Stomach (tissue), 4 donors: ENCODE data around the gene SH3GLB1.

Source experiments
- EP300 ChIP-seq: sonication (generic); formaldehyde crosslinking; IDR thresholded peaks from one replicate; pipeline ENCODE4 v1.6.1; 2017; ENCODE audit warnings: antibody characterized with exemption
- POLR2A ChIP-seq, 4 donors: fragments of 450-650 bp; IDR thresholded peaks; one replicate each; pipeline ENCODE4 v1.6.1; 2016; ENCODE audit warnings: antibody characterized with exemption in 4 of 4, control low read depth in 2 of 4, mild to moderate bottlenecking in 1 of 4, moderate library complexity in 1 of 4
- POLR2AphosphoS5 ChIP-seq, 3 donors: sonication (generic); formaldehyde crosslinking; IDR thresholded peaks; one replicate each; pipeline ENCODE4 v1.6.1; 2016; ENCODE audit warnings: antibody characterized with exemption in 3 of 3
- TF ChIP-seq, protein P1 (sequence below), 7 experiments: fragments of 450-650 bp in 4 of 7; fragments of 200-600 bp in 3 of 7; sonication (generic) in 3 of 7; IDR thresholded peaks; one replicate each; pipeline ENCODE4 v1.5.1; 2016 to 2019; ENCODE audit warnings: antibody characterized with exemption in 7 of 7, control low read depth in 2 of 7, mild to moderate bottlenecking in 1 of 7

DNA sequence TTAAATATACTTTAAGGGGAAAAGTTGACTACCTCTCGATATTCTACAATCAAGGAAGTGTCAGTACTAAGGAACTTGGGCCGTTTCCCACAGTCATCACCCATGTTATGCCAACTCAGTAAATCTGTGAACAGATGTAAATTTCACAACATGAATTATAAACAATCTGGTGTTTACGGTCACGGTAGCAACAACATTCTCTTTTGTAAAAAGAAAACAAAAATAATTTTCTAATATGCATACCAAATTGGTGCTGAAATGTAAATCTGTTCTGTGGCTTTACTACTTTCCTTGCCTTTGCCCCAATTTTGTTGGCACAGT, 1.2 kb downstream of the SH3GLB1 start:
- TF ChIP-seq, protein P1, sequence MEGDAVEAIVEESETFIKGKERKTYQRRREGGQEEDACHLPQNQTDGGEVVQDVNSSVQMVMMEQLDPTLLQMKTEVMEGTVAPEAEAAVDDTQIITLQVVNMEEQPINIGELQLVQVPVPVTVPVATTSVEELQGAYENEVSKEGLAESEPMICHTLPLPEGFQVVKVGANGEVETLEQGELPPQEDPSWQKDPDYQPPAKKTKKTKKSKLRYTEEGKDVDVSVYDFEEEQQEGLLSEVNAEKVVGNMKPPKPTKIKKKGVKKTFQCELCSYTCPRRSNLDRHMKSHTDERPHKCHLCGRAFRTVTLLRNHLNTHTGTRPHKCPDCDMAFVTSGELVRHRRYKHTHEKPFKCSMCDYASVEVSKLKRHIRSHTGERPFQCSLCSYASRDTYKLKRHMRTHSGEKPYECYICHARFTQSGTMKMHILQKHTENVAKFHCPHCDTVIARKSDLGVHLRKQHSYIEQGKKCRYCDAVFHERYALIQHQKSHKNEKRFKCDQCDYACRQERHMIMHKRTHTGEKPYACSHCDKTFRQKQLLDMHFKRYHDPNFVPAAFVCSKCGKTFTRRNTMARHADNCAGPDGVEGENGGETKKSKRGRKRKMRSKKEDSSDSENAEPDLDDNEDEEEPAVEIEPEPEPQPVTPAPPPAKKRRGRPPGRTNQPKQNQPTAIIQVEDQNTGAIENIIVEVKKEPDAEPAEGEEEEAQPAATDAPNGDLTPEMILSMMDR (IDR thresholded peaks at IDR 0.05) = no peak
- TF ChIP-seq POLR2A (IDR thresholded peaks at IDR 0.05) (no peak), EP300 (no peak), POLR2AphosphoS5 (IDR thresholded peaks at IDR 0.05) (no peak)
